GM12878 (cell line): ENCODE results near the gene ARL5B. TPM values are rescaled to one million over a fixed set of nuclear protein-coding genes. Genes with fewer than 3 reads are reported as not detected.

Experiments
- ATAC-seq: fragments of 200-7000 bp; cut with Tn5 transposase; 3 replicates; pipeline ENCODE4 v1.9.1; 2020; ENCODE audit warnings: mild to moderate bottlenecking, moderate library complexity
- BruUV-seq: library from RNA; stranded (reverse); fragments of 400-500 nt; replicated peaks from 2 replicates; lab custom pipeline; 2021; lab: Mats Ljungman, UMichigan
- CTCF ChIA-PET: fragments of 300-600 bp; sonication (Branson Sonifier 250); formaldehyde crosslinking; extraction: SDS; loops from one replicate; lab custom pipeline; 2021; ENCODE audit warnings: inconsistent platforms; lab: Yijun Ruan, JAX
- POLR2A ChIA-PET: fragments of 350-600 bp; formaldehyde crosslinking; extraction: SDS; loops from one replicate; lab custom pipeline; 2021; ENCODE audit warnings: inconsistent platforms; lab: Charles Lee
- RAD21 ChIA-PET: fragments of 300-600 bp; sonication (Branson Sonifier 250); formaldehyde crosslinking; loops from one replicate; lab custom pipeline; 2023; ENCODE audit warnings: antibody characterized with exemption; ENCODE audit not compliant: unreplicated experiment; lab: Charles Lee
- SMC1A ChIA-PET: fragments of 300-600 bp; sonication (Branson Sonifier 250); formaldehyde crosslinking; loops from one replicate; lab custom pipeline; 2023; ENCODE audit not compliant: unreplicated experiment, uncharacterized antibody; lab: Charles Lee
- DNase-seq: peaks from one replicate; pipeline ENCODE4 v3.0.0-alpha.2; 2011; ENCODE audit warnings: low read depth, low spot score
- FAIRE-seq: peaks from 3 replicates; lab custom pipeline; 2011; peaks lifted over from hg19 to GRCh38; lab: Jason Lieb, UNC
- H2AFZ ChIP-seq: 2 replicates; pipeline ENCODE4 v1.6.0; 2011; ENCODE audit warnings: low read depth, low read length, control low read depth; ENCODE audit not compliant: control insufficient read depth
- H3K27ac ChIP-seq: 2 replicates; pipeline ENCODE4 v1.5.1; 2011; ENCODE audit warnings: control low read depth; ENCODE audit not compliant: control insufficient read depth, insufficient read depth
- H3K27me3 ChIP-seq, 2 experiments: replicated peaks in 1 of 2; 2 replicates each; pipeline versions ENCODE4 v1.6.0 to v1.6.1; 2011; ENCODE audit warnings: low read length in 1 of 2; ENCODE audit not compliant: control insufficient read depth in 2 of 2, insufficient read depth in 2 of 2
- H3K36me3 ChIP-seq, 2 experiments: 2 replicates each; pipeline ENCODE4 v1.5.1; 2011; ENCODE audit warnings: low read length in 1 of 2; ENCODE audit not compliant: control insufficient read depth in 2 of 2, insufficient read depth in 2 of 2
- H3K4me1 ChIP-seq: 2 replicates; pipeline ENCODE4 v1.6.1; 2011; ENCODE audit warnings: mild to moderate bottlenecking, low read length, moderate library complexity, mixed read lengths; ENCODE audit not compliant: control insufficient read depth, insufficient read depth
- H3K4me2 ChIP-seq: 2 replicates; pipeline ENCODE4 v1.6.0; 2011; ENCODE audit warnings: control low read depth; ENCODE audit not compliant: control insufficient read depth, insufficient read depth
- H3K4me3 ChIP-seq: fragments of 200-600 bp; sonication (generic); 2 replicates; pipeline ENCODE4 v1.5.1; 2016
- H3K79me2 ChIP-seq: 2 replicates; pipeline ENCODE4 v1.6.0; 2011; ENCODE audit warnings: low read length; ENCODE audit not compliant: control insufficient read depth, insufficient read depth
- H3K9ac ChIP-seq: 2 replicates; pipeline ENCODE4 v1.8.0; 2011; ENCODE audit warnings: low read length, control low read depth, mixed read lengths; ENCODE audit not compliant: control insufficient read depth, insufficient read depth
- H3K9me3 ChIP-seq: replicated peaks from 3 replicates; pipeline ENCODE4 v1.5.1; 2011; ENCODE audit warnings: mild to moderate bottlenecking, low read length; ENCODE audit not compliant: control insufficient read depth, insufficient read depth
- H4K20me1 ChIP-seq: 2 replicates; pipeline ENCODE4 v1.6.0; 2011; ENCODE audit not compliant: control insufficient read depth, insufficient read depth
- ATF2 ChIP-seq: IDR thresholded peaks from 2 replicates; pipeline ENCODE4 v1.6.1; 2012; ENCODE audit warnings: low read length, inconsistent platforms
- ATF3 ChIP-seq: IDR thresholded peaks from 2 replicates; pipeline ENCODE4 v1.6.1; 2011; ENCODE audit warnings: low read depth, mild to moderate bottlenecking, low read length, moderate library complexity, borderline replicate concordance; ENCODE audit errors: extremely low read depth
- BMI1 ChIP-seq: fragments of 450-650 bp; IDR thresholded peaks from 2 replicates; pipeline ENCODE4 v1.6.1; 2016; ENCODE audit warnings: mild to moderate bottlenecking, moderate library complexity, borderline replicate concordance
- DPF2 ChIP-seq: fragments of 450-650 bp; IDR thresholded peaks from 2 replicates; pipeline ENCODE4 v1.6.1; 2017; ENCODE audit warnings: mild to moderate bottlenecking
- EGR1 ChIP-seq, 2 experiments: IDR thresholded peaks; 1 replicate in 1 of 2; 2 replicates in 1 of 2; pipeline ENCODE4 v1.6.1; 2011 to 2012; ENCODE audit warnings: low read depth in 2 of 2, low read length in 2 of 2, borderline replicate concordance in 1 of 2, mild to moderate bottlenecking in 1 of 2, moderate library complexity in 1 of 2
- ELK1 ChIP-seq: IDR thresholded peaks from 2 replicates; pipeline ENCODE4 v1.6.1; 2012; ENCODE audit warnings: low read depth, low read length, improper control_type of control experiment
- GATAD2B ChIP-seq: fragments of 450-650 bp; conservative IDR thresholded peaks from 2 replicates; pipeline ENCODE4 v1.6.1; 2017; ENCODE audit warnings: low read depth, mild to moderate bottlenecking, moderate library complexity
- IRF5 ChIP-seq: fragments of 450-650 bp; IDR thresholded peaks from 2 replicates; pipeline ENCODE4 v1.6.1; 2017; ENCODE audit warnings: borderline replicate concordance
- KDM1A ChIP-seq: fragments of 200-600 bp; sonication (generic); IDR thresholded peaks from 2 replicates; pipeline ENCODE4 v1.6.1; 2016; ENCODE audit warnings: borderline replicate concordance
- LARP7 ChIP-seq: fragments of 450-650 bp; IDR thresholded peaks from 2 replicates; pipeline ENCODE4 v1.6.1; 2017; ENCODE audit warnings: mild to moderate bottlenecking
- MYC ChIP-seq: IDR thresholded peaks from 2 replicates; pipeline ENCODE4 v1.6.1; 2011; ENCODE audit warnings: mild to moderate bottlenecking, low read length, moderate library complexity, inconsistent platforms; ENCODE audit not compliant: insufficient read depth, insufficient replicate concordance, insufficient read length, severe bottlenecking
- NR2C1 ChIP-seq: fragments of 450-650 bp; IDR thresholded peaks from 2 replicates; pipeline ENCODE4 v1.6.1; 2017; ENCODE audit warnings: antibody characterized with exemption, mild to moderate bottlenecking, moderate library complexity
- RAD21 ChIP-seq: IDR thresholded peaks from 2 replicates; pipeline ENCODE4 v1.6.1; 2011; ENCODE audit warnings: mild to moderate bottlenecking, low read depth, low read length, moderate library complexity; ENCODE audit not compliant: insufficient read depth
- RFX5 ChIP-seq: IDR thresholded peaks from 2 replicates; pipeline ENCODE4 v1.6.1; 2011; ENCODE audit warnings: low read depth, low read length, improper control_type of control experiment
- TARDBP ChIP-seq: IDR thresholded peaks from 2 replicates; pipeline ENCODE4 v1.6.1; 2016; ENCODE audit warnings: borderline replicate concordance
- ZNF274 ChIP-seq: IDR thresholded peaks from one replicate; pipeline ENCODE4 v1.8.0; 2011; ENCODE audit not compliant: insufficient read length, insufficient read depth
- ZNF622 ChIP-seq: fragments of 450-650 bp; IDR thresholded peaks from 2 replicates; pipeline ENCODE4 v1.6.1; 2017; ENCODE audit warnings: mild to moderate bottlenecking, inconsistent platforms
- ZZZ3 ChIP-seq: IDR thresholded peaks from 2 replicates; pipeline ENCODE4 v1.6.1; 2011; ENCODE audit warnings: low read depth; ENCODE audit not compliant: control insufficient read depth, insufficient read length
- WGBS: methylation state at CpG from one replicate; pipeline ENCODE4 v1.1.6; 2016; ENCODE audit warnings: low lambda C conversion rate; ENCODE audit not compliant: insufficient replicate concordance, insufficient coverage; ENCODE audit errors: missing lambda C conversion rate; 5-methylcytosine and 5-hydroxymethylcytosine counted together
- in situ Hi-C: fragments of 300-500 bp; cut with MboI; formaldehyde crosslinking; loops from 9 replicates; pipeline ENCODE4 v1.14.3; 2018; ENCODE audit warnings: mixed read lengths
- intact Hi-C: fragments of 100-400 bp; cut with micrococcal nuclease; formaldehyde crosslinking; loops from one replicate; pipeline ENCODE4 v1.14.2; 2022; ENCODE audit not compliant: unreplicated experiment
- polyA plus RNA-seq, 11 experiments: library from polyadenylated mRNA; depleted of rRNA in 4 of 11; unstranded in 6 of 11; stranded (reverse) in 5 of 11; fragments of >200 nt; fragmentation: Nextera tagmentation in 4 of 11; fragmentation: Illumina TruSeq in 1 of 11; extraction: Ambion mirVana in 4 of 11; extraction: Trizol in 1 of 11; gene quantifications; 1 replicate in 1 of 11; 2 replicates in 10 of 11; pipeline versions ENCODE4 v1.2.1 to v1.2.3, GENCODE V29; 2011 to 2016; ENCODE audit warnings: inconsistent platforms in 2 of 11, missing spikeins in 2 of 11, low read depth in 1 of 11
- total RNA-seq, 4 experiments: library from RNA; depleted of rRNA in 3 of 4; stranded (reverse); fragments of >200 nt in 3 of 4; fragmentation: Illumina TruSeq in 1 of 4; extraction: Trizol in 1 of 4; gene quantifications; 2 replicates each; pipeline versions ENCODE4 v1.2.1 to v1.2.3, GENCODE V29; 2013 to 2021

ARL5B gene
- total and polyA plus RNA-seq, 10 of the 15 experiments (the other 5 are each of a cell fraction or from before 2014, with no cell fraction given), result 2.5 to 20.7 (median 9.1) TPM

GRCh38 chr10:18658271-18659124 is 733 bp upstream of the ARL5B start:
- intact Hi-C loops (loop anchor here (2.0 to 10.0 kb wide), 2 partner anchors 258 to 974 kb away; no protein-coding TSS in a partner anchor), in situ Hi-C loops (loop anchor here (10.0 to 25.0 kb wide), 3 partner anchors 1004 to 1846 kb away; partner anchors contain the start of genes RSU1 and TRDMT1)
- ChIA-PET RAD21 (interaction anchor here (0.5 to 2.0 kb wide), 8 partner anchors 9 to 702 kb away, joined by 3 to 11 read pairs (median 3); no protein-coding TSS in a partner anchor), POLR2A (interaction anchor here (0.5 to 2.2 kb wide), 10 partner anchors 8 to 259 kb away, joined by 3 to 21 read pairs (median 4); partner anchors contain the start of gene NSUN6), CTCF (interaction anchor here (0.6 to 1.0 kb wide), 4 partner anchors 11 to 1011 kb away, joined by 3 to 4 read pairs (median 4); no protein-coding TSS in a partner anchor), SMC1A (interaction anchor here (0.6 to 1.9 kb wide), 8 partner anchors 8 to 259 kb away, joined by 3 to 17 read pairs (median 4); no protein-coding TSS in a partner anchor)
- Histone ChIP-seq H3K4me1 (peaks cover 3% of the 10 kb centered on the region; the same call in 1 of the 2 replicates), H3K9ac (peak overlapping the region; percentile 99), H3K9me3 (no peaks in the 10 kb centered on the region), H2AFZ (peak overlapping the region; percentile 82), H3K27me3 (no peaks in the 10 kb centered on the region), H3K36me3 (no peaks in the 10 kb centered on the region; a peak in 1 of 4 replicates), H3K4me2 (peak overlapping the region; percentile 93), H3K79me2 (peaks cover 54% of the 10 kb centered on the region), H3K27ac (peak overlapping the region; percentile 100), H3K4me3 (peak overlapping the region; percentile 82), H4K20me1 (no peaks in the 10 kb centered on the region)
- DNase-seq, result peak; percentile 43
- FAIRE-seq, result peak; percentile 61
- BruUV-seq, result TSS peak; percentile 93
- 1% methylated on average over 23 of the region's 23 CpGs for WGBS
- peak; percentile 70 for ATAC-seq
- TF ChIP-seq LARP7, result 0 out of 2 replicates have a peak, but pooled peaks have one; percentile 56
- no peak for TF ChIP-seq BMI1
- no peak for TF ChIP-seq ATF3
- no peak for TF ChIP-seq KDM1A
- TF ChIP-seq MYC, result no peak
- TF ChIP-seq IRF5, result no peak
- TF ChIP-seq GATAD2B, result no peak
- no peak for TF ChIP-seq EGR1 (IDR thresholded peaks at IDR 0.05; ENCODE audit: borderline replicate concordance in 1 of 2, low read depth in 2 of 2, low read length in 2 of 2)
- no peak for TF ChIP-seq ZNF274
- no peak for TF ChIP-seq ZNF622
- no peak for TF ChIP-seq TARDBP
- TF ChIP-seq ELK1, result no peak
- TF ChIP-seq RAD21, result no peak
- no peak for TF ChIP-seq RFX5
- TF ChIP-seq ZZZ3, result no peak
- no peak for TF ChIP-seq NR2C1
- TF ChIP-seq ATF2, result no peak
- TF ChIP-seq DPF2, result 0 out of 2 replicates have a peak, but pooled peaks have one; percentile 11
